NCI-H2196 treated with DMSO at 0.1 percent for 48 hours (cell line): ENCODE data around the gene PREX1.

Experiments used
- DNase-seq: peaks from one replicate; lab custom pipeline; 2025; ENCODE audit not compliant: unreplicated experiment; lab: John Stamatoyannopoulos, UW

PREX1 gene

DNA sequence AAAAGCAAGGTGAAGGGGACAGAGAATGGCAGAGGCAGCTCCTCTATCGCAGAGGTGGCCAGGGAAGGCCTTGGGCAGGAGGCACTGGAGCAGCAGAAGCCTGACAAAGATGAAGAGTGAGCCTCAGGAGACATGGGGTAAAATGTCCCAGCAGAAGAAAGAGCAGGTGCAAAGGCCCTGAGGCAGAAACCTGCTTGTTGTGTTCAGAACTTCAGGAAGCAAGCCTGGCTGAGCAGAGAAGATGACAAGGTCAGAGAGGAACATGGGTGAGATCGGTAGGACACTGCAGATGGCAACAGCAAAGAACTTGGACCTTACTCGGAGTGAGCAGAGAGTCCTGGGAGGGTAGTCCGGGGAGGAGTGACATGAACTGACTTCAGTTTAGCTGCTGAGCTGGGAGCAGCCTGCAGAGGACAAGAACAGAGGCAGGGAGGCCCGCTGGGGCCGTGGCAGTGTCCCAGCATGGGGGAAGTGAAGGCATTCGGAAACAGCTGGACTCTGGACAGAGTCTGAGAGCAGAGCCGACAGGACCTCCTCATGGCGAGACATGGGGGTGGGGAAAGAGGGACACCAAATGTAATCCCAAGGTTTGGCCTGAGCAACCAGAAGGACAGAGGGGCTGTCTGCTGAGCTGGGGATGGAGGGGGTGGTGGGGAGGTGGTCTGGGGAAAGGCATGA lies 106.3 kb downstream of the PREX1 start:
- DNase-seq = no peak

DNA sequence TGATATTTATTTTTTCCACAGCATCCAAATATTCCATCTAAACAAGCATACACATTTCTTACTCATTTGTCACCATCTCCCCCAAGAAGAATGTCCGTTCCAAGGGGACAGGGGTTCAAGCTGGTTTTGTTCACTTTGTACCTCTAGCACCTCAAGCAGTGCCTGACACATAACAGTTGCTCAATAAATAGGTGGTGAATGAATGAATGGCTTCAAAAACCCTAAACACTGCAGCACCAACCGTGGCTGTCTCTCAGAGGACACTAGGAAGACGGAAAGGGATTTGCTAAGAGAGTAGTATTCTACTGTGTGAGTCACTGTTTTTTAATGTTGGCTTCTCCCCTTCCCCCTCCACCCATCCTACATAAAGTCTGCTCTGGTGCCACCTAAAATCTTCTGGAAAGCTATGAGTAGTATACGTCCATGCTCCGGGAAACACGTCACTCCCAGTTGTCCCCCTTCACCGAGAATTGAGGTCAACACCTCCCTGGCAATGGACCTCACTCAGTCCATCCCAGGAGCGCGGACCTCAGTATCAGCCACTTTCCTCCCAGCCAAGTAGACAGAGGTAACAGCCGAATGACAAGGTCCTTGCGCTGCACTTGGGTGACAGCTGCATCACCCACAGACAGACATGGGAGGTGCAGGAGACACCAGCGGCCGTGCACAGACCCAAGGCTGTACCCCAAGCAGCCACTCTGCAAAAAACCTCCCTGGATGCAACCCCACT lies 107.4 kb downstream of the PREX1 start:
- DNase-seq = no peak

DNA sequence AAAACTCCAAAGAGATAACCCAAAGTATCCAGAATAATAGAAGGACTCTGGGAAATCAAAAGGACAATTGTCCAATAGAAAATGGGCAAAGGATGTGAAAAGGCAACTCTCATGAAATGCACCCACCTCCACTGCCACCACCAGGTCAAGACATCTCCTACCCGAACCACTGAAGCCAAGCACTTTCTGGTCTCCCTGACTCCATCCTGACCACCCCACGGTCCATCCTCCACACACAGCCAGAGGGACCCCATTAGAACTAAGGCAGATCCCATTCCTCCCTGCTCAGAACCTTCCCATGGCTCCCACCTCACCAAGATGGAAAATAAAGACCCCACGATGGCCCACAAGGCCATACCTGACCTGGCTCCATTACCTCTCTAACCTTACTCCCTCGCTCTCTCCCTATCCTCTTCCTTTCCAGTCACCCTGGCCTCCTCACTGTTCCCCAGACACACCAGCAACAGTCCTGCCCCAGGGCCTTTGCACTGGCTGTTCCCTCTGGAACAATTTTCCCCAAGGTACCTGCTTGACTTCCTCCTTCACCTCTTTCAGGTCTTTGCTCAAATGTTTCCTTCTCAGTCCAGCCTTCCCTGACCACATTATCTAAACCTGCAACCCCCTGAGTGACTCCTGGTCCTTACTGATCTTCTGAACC lies 108.1 kb downstream of the PREX1 start:
- DNase-seq = no peak

DNA sequence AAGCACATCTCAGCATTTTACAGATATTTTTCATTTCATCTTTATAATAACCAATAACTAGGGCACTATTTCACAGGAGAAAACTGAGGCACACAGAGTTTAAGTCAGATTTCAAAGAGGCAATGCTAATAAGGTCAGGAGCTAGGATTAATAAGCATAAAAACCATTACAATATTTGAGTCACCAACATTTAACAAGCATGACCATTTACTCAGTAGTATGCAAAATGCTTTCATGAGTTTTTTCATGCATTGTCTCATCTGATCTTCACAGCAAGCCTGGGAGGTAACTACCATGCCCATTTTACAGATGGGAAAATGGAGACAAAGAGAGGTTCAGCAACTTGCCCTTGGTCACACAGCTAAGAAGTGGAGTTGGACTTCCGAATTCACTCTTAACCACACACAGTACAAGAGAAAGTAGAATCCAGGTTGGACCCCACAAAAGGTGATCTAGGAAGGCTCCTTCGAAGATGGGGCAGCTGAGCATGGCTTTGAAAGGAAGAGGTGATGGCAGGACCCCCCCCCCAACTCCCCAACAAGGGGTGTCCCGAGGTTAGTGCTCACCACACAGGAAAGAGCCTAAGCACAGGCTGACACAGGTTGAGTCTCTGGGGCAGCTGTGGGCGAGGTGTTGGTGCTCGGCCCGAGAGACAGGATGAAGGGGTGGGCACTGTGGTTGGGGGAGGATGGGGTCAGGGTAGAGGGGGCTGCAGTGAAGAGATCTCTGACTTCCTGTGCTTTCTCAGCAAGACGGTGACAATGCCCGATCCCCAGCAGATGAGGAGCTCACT lies 108.8 kb downstream of the PREX1 start:
- DNase-seq = no peak

DNA sequence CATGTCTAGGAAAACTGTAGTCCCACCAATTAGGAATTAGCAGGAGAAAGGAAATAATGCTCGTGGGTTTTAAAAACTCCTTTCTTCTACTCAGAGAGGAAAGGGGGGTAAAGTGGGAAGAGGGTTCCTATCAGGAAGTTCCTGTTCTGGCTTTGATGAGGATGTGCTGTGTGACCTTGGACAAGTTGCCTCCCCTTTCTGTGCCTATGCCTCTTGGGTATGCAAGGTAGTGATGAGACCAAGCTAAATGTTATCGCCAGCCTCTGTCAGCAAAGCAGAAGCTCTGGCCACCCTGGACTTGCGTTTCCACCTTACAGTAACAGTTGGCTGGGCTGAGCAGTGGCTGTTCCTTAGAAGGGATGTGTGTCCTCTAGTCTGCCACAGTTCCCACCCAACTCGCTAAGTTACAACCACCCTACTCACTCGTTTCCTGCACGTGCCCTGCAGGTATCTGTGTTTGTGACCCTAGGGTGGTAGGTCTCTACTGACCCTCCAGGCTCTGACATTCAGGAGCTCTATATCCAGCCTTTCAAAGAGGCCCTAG lies 110.0 kb downstream of the PREX1 start:
- no peak for DNase-seq

DNA sequence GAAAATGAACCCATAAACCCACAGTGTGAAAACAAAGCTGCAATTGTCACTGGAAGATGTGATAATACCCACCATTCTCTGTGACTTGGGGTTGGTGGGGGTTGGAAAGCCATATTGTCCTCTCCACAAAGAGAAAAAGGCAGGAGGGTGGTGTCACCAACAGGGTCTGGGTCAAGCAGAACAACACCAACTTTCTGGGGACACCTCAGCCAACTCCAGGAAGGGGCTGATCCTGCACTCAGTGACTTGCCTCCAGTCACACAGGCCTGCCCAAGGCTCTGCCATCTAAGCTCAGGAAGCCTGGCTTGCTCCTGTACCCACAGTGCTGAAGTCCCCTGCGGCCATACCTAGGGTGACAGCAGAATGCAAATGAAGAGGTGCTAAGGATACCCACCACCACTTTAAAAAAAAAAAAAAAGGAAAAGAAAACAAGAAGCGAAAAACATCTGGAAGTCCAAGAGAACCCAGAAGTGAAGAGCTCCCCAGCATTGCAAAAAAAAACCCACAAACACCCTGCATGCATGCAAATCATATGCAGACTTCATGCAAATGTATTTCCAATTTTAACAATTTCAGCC lies 110.6 kb downstream of the PREX1 start:
- no peak for DNase-seq

DNA sequence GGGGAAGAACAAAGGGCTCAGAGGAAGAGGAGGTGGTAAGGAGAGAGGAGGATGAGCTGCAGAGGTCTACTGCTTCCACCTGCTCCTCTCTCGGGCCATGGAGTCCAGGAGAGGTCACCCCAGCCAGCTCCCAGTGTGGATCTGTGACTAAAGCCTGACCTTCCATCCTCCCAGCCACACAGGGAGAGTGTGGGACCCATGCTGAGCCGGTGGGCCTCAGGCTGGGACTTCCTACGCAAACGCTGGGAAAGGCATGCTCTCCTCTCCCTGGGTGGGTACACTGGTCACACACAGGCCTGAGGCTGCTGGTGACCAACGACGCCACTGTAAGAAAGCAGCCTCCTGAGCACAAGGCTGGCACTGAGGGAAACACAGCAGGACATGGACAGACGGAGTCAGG lies 111.3 kb downstream of the PREX1 start:
- no peak for DNase-seq

DNA sequence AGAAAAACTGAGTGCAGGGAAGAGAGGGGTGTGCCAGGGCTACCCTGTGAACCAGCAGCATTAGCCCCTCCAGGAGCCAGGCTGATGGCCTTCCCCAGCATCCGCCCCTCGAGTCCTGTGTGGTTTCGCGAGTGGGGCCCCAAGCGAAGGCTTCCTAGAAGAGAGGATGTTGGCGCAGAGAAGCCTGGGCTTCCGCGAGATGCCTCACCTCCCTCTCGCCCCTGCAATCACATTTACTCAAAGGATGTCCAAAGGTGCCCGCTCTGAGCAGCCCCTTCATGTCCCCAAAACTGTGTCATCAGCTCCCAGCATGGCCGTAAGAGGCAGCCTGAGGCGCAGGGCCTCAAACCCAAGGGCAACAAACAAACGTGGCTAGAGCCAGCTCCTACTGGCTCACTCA lies 111.7 kb downstream of the PREX1 start:
- DNase-seq = no peak

DNA sequence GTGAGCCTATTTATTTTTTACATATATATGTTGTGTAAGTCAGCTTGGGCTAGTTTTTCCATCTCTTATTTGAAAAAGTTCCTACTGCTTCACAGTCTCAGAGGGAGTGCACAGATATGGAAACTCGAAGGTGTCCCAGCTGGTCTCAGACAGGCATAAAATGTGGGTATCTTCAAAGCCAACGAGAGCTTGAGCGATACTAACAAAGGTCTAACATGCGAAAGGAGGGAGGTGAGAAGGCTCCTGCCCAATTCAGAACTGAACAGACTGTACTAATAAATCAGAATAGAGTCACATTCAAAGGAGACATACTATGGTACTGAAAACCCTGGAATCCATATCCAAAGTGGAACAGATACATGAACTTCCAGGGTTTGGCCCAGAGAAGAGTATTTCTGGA lies 113.0 kb downstream of the PREX1 start:
- no peak for DNase-seq

DNA sequence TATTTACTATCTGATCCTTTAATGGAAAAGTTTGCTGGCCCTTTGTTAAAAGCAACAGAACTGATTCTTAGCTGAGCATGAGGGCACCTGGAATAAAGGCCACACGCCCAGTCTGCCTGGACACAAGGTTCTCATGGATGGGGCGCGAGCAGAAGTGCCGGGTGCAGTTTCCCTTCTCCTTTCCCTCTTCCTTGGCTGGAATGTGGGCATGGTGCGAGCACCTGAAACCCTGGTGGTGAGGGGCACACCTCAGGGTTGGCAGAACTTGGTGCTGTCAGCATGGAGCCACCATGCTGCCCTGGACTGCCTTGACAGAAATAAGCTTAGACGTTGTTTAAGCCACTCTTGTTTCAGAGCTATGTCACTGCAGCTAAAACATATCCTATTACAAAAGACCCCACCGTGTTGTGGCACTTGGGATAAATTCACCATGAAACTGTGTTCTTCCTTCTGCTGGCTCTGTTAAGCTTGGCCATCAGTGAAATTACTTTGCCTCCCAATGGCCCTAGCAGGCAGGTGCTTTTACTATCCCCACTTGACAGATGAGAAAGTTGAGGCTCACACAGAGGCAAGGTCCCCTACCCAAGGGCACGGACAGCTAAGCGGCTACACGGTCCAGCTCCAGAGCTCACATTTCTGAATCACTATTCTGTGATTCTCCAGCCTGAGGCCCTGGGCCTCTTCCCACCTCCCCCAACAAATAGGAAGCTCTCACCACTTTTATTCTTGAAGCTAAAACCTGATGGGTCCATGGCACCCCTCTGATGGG lies 115.9 kb downstream of the PREX1 start:
- no peak for DNase-seq

DNA sequence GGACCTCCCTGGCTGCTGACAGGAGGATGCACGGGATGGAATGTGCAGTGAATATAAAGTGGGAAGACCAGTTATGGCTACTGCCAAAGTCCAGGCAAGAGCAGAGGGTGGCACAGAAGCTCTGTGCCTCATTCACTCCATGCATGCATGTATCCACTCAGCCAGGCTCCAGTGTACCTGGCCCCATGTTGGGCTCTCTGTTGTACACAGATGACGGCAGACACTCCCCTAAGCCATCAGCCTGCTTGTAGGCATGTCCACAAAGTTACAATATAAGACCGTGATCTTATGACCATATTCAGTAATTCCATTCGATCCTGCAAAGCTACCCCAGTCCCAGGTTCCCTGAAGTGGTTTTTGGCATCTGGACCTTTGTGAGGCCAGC lies 116.8 kb downstream of the PREX1 start:
- no peak for DNase-seq

DNA sequence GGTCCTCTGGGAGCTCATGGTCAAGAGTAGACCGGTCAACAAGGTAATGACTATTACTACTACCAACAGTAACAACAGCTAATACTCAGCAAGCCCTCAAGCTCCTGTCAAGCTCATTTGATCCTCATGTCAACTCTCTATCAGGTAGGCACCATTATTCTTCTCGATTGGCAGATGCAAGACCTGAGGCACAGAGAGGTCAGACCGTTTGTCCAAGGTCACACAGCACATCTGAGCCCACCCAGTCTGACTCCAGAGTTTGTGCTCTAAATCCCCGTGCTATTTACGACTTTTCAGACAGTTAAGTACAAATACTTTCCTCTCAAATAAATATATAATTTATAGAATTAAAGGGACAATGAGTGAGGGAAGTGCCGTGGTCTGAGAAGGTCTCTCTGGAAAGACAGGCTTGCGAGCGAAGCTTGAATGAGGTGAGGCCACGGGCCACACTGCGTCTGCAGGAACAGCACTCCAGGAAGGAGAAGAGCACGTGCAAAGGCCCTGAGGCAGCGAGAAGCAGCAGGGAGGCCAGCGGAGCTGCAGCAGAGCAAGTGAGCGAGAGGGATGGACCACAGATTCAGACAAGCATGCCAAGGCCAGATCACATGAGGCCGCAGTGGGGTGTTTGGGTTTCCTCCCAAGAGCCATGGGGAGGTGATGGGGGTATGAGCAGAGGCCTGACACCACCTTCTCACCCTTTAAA lies 117.3 kb downstream of the PREX1 start:
- no peak for DNase-seq

DNA sequence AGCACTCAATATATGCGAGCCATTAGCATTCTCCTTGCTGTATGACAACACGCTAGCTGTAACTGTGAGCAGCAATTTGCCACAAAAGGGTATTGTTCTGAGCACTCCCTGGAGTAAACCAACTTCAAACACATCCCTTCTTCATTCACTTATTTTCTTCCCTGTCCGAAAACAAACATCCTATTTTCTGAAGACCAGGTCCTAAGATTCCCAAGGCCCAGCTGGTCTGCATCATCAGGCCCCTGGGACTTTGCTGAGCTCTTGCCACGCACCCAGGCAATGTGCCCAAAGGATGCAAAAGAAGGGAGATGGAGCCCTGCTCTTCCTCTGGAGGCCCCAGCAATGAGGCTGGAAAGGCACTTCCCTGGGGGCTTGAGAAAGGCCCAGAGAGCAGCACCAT lies 118.1 kb downstream of the PREX1 start:
- DNase-seq = no peak

DNA sequence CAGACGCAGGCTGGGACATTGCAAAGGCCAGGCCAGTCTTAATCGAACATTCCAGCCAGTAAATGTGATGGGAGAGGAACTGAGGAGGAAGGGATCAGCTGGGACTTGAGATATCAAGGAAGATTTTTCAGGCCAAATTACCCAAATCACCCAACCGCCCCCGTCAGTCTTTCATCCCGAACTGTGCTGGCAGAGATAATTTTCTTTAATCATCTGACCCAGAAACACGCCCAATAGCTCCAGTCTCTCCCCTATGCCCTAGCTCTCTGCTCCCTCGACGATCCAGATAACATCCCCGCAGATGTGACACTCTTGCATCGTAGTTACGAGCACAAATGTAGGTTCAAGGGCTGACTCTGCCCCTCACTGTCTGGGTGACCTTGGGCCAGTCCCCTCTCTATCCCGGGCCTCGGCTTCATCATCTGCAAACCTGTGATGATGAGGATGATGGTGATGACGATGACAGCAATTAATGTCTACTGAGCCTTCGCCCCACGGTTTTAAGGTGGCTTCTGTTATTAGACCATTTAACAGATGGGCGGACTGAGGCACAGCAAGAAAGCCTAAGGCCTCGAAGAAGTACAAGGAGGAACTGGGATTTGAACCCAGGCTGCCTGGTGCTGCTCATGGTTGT lies 118.6 kb downstream of the PREX1 start:
- DNase-seq = no peak

DNA sequence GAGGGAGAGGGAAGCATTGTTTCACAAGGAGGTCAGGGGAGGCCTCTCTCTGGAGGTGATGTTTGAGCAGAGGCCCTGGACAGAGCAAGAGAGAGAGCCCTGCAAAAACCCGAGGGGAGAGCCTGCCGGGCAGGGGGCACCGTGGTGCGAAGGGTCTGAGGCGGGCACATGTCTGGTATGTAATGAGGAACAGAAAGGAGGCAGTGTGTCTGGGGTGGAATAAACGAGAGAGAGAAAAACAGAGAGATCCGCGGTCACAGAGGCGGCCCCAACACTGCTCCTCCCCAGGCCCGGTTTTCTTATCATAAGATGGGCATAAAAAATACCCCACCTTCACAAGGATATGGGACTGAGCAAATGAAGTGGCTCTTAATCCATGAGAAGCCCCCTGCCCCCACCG lies 119.2 kb downstream of the PREX1 start:
- no peak for DNase-seq

DNA sequence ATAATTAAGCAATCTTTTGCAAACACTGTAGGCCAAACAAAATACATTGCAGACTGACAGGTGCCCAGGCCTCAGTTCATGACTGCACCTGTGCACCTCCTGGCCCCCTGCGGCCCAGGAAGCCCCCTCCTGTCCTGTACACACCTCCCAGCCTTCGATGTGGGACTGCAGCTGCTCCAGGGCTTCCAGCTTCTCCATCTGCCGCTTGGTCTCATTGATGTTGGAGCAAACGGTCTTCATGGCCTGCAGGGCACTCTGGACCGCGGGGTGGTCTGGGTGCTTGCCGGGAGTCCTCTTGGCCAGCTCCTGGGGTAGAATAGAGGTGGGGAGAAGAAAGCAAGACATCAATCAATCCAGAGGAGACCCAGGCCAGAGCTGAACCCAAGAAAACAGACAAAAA lies 119.7 kb downstream of the PREX1 start:
- no peak for DNase-seq

DNA sequence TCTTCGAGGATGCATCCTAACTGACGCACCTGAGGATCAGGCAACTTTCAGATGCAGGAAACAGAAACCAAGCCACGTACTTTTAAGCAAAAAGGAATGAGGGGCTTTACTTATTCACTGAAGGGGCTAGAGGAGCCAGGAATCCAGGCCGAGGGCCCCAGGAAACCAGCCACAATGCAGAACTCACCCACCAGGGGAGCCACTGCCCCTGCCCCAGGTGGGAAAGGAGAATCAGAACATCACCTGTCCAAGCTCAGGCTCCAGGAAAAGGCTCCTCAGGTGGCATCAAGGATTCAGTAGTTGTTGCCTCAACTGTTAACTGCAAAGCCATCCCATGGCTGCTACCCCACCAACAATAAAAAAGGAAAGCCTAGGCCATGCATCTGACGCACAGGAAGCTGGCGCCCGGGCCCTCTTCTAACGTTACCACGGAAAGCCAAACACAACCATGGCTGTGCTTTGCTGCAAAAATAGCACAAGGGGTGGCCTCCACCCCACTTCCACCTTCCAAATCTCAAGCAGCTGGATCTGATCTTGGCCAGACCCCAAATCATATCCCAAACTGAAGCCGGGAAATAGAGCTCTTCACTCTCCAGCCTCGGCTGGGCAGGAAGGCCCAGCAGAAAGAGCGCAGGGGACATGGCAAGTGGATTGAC lies 121.0 kb downstream of the PREX1 start:
- no peak for DNase-seq

DNA sequence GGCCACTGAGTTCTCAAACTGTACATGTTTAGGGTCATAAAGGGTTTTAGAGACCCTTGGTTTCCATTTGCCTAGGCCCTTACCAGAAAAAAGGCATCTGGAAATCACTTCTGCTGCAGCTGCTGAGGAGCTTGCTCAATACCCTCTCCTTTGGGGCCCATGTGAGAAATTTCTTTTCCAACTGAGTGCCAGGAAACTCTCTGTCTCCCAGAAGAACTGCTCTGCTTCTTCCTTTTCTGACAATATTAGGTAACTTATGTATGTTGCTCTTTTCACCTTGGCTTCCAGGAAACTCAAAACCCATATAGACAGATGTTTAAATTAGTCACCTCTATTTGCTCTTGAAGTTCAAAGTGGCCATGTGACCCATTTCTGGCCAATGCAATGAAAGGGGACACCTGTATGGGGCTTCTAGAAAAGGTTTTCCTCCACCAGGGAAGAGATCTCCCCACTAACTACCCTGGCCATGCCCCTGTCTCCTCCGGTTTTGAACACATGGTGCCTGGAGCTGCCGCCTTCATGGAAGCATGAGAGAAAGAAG lies 121.6 kb downstream of the PREX1 start:
- no peak for DNase-seq
